Fibroblast of villous mesenchyme (primary cell): ENCODE measurements around the gene PLXNB2. TPM values are rescaled to one million over a fixed set of nuclear protein-coding genes. Genes with fewer than 3 reads are reported as not detected.
A peak's percentile ranks its signal among the peaks of the same experiment; 100 is the strongest.

Experiments used
- DNase-seq: peaks from one replicate; pipeline ENCODE4 v3.0.0-alpha.2; 2010; ENCODE audit warnings: low read depth
- H3K4me3 ChIP-seq: 2 replicates; pipeline ENCODE4 v1.5.1; 2011; ENCODE audit warnings: low read depth, mild to moderate bottlenecking, low read length
- total RNA-seq: library from RNA; depleted of rRNA; stranded (reverse); fragments of >200 nt; gene quantifications from 2 replicates; pipeline ENCODE4 v1.2.3, GENCODE V29; 2012
- TF ChIP-seq, protein P1 (sequence below): IDR thresholded peaks from 2 replicates; pipeline ENCODE4 v1.5.1; 2012; ENCODE audit warnings: low read depth, mild to moderate bottlenecking, low read length; ENCODE audit not compliant: insufficient read depth

PLXNB2 gene
- total RNA-seq, 1 donor, result 168 TPM

DNA sequence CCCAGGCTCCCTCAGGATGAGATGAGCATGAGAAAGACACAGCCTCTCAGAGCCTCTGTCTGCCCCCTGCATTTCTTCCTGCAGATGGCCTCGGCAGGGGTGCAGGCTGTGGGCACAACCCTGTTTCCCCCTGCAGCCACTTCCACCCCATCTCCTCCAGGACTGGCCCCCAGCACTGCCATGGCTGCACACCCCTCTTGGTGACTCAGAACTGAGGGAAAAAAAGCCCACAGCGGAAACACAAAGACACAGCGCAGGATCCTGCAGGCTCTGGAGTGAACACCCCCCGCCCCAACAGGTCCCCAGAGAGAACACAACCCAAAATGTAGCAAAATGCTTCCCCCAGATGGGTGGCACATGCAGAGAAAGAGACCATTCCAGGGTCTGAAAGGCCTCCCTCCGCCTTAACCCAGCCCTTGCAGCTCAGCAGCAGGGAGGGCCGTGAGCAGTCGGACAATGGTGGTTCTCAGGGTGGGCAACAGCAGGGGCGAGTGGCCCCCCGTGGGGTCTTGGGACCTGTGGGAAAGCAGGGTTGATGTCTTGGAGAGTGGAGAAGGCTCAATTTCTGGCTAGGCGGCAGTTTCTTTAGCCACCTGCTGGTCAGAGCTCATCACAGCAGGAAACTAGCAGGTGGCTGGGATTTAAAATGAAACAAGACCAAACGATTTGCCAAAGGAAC, 70.6 kb downstream of the PLXNB2 start:
- TF ChIP-seq, protein P1, sequence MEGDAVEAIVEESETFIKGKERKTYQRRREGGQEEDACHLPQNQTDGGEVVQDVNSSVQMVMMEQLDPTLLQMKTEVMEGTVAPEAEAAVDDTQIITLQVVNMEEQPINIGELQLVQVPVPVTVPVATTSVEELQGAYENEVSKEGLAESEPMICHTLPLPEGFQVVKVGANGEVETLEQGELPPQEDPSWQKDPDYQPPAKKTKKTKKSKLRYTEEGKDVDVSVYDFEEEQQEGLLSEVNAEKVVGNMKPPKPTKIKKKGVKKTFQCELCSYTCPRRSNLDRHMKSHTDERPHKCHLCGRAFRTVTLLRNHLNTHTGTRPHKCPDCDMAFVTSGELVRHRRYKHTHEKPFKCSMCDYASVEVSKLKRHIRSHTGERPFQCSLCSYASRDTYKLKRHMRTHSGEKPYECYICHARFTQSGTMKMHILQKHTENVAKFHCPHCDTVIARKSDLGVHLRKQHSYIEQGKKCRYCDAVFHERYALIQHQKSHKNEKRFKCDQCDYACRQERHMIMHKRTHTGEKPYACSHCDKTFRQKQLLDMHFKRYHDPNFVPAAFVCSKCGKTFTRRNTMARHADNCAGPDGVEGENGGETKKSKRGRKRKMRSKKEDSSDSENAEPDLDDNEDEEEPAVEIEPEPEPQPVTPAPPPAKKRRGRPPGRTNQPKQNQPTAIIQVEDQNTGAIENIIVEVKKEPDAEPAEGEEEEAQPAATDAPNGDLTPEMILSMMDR, result peak; percentile 60
- DNase-seq, result peak; percentile 27
- H3K4me3 ChIP-seq, result no peak overlapping the region

DNA sequence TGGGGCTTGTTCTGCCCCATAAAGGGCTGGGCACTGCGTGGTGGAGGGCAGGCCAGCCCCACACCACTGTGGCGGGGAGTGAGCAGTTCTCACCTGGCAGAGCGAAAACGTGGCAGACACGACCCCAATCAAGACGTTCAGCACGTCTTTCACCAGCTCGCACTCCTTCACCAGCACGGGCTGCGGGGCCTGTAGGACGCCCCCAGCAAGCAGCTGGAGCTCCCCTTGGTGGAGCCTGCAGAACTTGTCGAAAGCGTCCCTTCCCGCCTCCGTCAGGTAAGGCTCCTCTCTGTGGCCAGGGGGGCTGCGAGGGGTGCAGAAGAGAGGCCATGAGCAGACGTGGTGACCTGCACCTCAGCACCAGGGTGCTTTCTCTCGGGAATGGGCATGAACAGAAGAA, 74.2 kb downstream of the PLXNB2 start:
- no peak overlapping the region for H3K4me3 ChIP-seq
- DNase-seq, result no peak
- TF ChIP-seq, protein P1, result no peak

DNA sequence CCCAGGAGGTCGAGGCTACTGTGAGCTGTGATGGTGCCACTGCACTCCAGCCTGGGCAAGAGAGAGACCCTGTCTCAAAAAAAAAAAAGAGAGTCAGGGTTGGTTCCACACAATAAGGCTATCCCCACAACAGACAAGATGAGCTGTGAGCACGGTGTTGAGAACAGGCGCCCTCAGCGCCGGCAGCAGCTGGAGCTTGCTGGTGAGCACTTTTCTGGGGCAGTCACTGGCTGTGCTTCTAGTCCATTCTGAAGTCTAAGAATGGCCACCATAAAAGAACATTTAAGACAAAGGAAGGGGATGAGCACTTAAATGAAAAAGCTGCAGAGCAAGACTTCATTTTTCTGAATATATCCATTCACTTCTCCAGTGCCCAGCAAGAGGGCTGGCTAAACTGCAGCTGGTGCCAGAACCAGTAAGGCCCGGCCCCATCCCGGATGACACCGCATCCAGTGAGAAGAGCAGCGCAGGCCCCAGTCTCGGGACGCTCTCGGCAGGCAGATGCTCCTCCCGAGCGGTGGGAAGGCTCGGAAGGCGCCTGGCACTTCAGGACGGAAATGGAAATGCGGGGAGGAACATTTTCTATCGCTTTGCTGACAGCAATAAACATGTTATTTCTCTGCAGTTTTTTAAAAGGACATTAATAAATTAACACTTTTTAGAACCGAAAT, 74.8 kb downstream of the PLXNB2 start:
- TF ChIP-seq, protein P1, result no peak
- no peak overlapping the region for H3K4me3 ChIP-seq
- DNase-seq, result no peak

DNA sequence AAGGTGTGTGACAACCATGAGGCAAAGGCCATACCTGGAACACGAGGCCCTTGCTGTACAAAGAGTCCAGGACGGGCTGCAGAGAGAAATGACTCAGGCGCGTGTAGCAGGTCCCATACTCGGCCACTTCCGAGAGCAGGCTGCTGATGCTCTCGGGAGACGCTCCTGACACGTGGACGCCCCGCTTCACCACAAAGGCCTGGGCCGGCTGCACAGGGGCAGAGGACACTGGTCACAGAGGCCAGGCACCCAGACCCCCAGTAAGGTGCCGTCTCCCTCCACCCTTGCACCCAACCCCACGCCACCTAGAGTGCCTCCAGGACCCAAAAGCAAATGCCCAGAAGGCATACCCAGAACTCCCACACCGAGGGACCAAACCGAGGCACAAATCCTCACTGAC, 78.1 kb downstream of the PLXNB2 start:
- TF ChIP-seq, protein P1, result no peak
- H3K4me3 ChIP-seq, result no peak overlapping the region
- no peak for DNase-seq

DNA sequence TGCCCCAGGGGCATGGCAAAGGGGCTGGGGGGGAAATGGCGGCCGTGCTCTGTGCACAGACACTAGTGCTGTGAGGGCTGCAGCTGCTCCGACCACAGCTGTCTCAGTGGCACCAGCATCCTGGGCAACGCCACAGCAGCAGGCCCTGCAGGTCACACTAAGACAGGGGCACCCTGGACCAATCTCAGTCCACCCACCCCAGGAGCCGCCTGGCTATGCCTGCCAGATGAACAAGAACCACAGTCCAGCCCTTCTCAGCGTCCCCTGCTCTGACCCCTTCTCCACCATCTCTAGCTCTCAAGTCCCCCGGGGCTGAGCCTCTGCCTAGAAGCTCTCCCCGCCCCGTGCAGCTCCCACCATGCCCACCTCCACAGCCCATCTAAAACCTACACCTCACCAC, 79.1 kb downstream of the PLXNB2 start:
- no peak overlapping the region for H3K4me3 ChIP-seq
- DNase-seq, result no peak
- TF ChIP-seq, protein P1, result no peak

DNA sequence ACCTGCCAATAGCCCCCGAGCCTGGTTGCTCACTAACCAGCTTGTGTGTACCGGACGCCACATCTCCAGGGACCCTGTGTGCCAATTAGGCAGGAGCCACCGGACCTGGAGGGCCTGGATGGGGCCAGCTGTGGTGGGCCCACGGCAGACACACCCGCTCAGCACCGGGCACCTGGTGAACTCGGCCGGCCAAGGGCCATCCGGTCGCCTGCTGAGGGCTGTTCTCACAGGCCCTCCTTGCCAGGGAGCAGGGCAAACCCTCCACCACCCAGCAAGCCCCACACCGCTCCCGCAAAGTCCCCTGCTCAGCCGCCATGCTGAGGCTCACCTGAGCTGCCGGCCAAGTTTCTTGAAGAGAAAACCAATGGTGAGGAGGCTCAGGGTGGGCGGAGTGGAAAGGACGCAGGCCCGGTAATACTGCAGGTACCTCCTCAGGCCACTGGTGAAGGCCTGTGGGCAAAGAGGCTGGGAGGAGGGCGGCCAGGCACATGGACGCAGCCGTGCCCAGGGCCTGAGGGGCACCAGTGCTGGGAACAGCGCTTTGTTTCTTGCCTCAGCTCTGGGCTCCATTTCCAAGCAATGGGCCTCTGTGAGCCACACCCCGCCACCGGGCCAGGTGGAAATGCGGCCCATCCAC, 79.7 kb downstream of the PLXNB2 start:
- no peak overlapping the region for H3K4me3 ChIP-seq
- TF ChIP-seq, protein P1, result no peak
- DNase-seq, result no peak
